ENCODE results near the gene DCTD. TPM values are rescaled to one million over a fixed set of nuclear protein-coding genes. Genes with fewer than 3 reads are reported as not detected.

DCTD gene
- total and polyA plus RNA-seq, 7 donors = 30.5 to 63.4 (median 47.3) TPM

DNA sequence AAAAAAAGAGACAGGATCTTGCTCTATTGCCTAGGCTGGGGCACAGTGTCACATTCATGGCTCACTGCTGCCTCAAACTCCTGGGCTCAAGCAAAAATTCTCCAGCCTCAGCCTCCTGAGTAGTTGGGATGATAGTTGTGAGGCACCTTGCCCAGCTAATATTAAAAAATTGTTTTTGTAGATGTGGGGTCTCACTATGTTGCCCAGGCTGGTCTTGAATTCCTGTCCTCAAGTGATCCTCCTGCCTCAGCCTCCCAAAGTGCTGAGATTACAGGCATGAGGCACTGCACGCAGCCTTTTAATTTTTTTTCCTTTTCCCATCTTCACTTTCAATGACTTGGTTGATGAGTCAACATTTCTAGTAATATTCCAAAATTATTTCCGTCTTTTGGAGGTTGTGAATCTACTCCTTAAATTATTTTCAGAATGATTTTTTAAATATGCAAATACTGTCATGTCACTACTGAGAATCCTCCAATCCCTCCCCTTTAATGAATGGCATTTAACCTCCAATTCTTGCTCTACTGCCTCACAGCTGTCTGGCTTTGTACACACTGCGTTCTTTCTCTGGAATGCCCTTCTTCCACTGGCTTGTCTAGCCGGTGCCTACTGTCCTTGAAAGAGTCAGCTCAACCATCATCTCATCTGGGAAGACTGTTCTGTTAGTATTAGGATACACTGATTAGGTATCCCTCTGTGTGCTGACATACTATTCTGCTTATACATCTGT is 27.5 kb upstream of the DCTD start:
- Histone ChIP-seq H3K4me3 (no peak overlapping the region), H3K4me1 (no peaks in the 10 kb centered on the region), H3K27ac (no peak overlapping the region), H3K9me3 (no peaks in the 10 kb centered on the region), H3K27me3 (ENCODE audit: insufficient read depth in 3 of 3, low read length in 2 of 3) (peaks cover 0 to 8% (median 0%) of the 10 kb centered on the region in 3 donors), H3K36me3 (ENCODE audit: insufficient read depth in 1 of 2, low read depth in 1 of 2) (no peaks in the 10 kb centered on the region)
- ATAC-seq (no peak), DNase-seq (no peak)
- TF ChIP-seq, protein P1, sequence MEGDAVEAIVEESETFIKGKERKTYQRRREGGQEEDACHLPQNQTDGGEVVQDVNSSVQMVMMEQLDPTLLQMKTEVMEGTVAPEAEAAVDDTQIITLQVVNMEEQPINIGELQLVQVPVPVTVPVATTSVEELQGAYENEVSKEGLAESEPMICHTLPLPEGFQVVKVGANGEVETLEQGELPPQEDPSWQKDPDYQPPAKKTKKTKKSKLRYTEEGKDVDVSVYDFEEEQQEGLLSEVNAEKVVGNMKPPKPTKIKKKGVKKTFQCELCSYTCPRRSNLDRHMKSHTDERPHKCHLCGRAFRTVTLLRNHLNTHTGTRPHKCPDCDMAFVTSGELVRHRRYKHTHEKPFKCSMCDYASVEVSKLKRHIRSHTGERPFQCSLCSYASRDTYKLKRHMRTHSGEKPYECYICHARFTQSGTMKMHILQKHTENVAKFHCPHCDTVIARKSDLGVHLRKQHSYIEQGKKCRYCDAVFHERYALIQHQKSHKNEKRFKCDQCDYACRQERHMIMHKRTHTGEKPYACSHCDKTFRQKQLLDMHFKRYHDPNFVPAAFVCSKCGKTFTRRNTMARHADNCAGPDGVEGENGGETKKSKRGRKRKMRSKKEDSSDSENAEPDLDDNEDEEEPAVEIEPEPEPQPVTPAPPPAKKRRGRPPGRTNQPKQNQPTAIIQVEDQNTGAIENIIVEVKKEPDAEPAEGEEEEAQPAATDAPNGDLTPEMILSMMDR (IDR thresholded peaks at IDR 0.05) = no peak
- WGBS, 3 donors = 57 to 60% (median 58%) methylated on average over 4 of the region's 4 CpGs
- intact Hi-C loops (cut with DNase I) = no loop called here

DNA sequence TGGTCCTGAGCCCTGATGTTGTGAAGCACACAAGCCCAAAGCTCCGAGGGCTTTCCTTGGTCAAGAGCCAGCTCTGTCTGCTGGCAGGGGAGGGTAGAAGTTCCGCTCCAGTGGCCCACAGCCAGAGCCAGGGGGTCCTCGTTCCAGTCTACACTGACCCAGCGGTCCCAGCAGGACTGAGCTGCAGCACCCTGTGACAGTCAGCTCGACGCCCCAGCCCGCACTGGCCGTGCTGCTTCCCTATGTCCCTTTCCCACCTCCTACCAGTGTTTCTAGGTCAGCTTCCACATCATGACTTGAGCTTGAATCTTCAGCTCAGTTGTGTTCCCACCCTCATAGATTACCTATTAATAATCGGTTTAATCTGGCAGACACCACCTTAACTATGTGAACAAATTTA is 22.5 kb upstream of the DCTD start:
- Histone ChIP-seq H3K9me3 (no peaks in the 10 kb centered on the region), H3K4me3 (no peak overlapping the region), H3K27ac (no peak overlapping the region), H3K36me3 (ENCODE audit: insufficient read depth in 1 of 2, low read depth in 1 of 2) (no peaks in the 10 kb centered on the region), H3K27me3 (ENCODE audit: insufficient read depth in 3 of 3, low read length in 2 of 3) (peaks cover 0 to 8% (median 0%) of the 10 kb centered on the region in 3 donors), H3K4me1 (no peaks in the 10 kb centered on the region)
- no peak for DNase-seq
- ATAC-seq = no peak
- intact Hi-C loops (cut with DNase I) = loop anchor here (5.0 to 10.0 kb wide), 3 partner anchors 133 to 323 kb away; no protein-coding TSS in a partner anchor
- WGBS, 3 donors = 80 to 82% (median 81%) methylated on average over 9 of the region's 9 CpGs
- TF ChIP-seq, protein P1 (IDR thresholded peaks at IDR 0.05) = no peak

DNA sequence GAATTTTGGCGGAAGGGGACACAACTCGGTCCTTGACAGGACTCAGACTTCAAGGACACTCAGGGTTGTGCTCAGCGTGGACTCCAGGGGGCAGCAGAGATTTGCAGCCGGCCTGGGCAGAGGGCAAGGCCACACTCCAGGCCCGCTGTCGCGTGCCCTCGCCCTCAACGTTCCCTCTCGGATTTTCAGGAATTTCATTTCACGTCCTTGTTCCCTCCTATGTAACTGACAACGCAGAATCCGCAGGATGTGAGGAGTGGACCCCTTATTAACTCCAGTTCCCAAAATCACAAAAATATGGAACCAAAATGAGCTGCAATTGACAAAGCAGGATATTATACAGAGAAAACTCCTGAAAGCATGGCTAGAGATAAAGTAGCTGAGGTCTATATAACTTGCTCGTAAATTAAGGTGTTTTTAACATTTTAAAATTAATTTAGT is 21.0 kb upstream of the DCTD start:
- H3K27ac ChIP-seq = no peak overlapping the region
- no peaks in the 10 kb centered on the region for H3K4me1 ChIP-seq
- TF ChIP-seq, protein P1 (IDR thresholded peaks at IDR 0.05) = peak; percentile 85
- WGBS, 3 donors = 16 to 23% (median 21%) methylated on average over 14 of the region's 14 CpGs
- peaks cover 0 to 7% (median 0%) of the 10 kb centered on the region in 3 donors for H3K27me3 ChIP-seq (ENCODE audit: insufficient read depth in 3 of 3, low read length in 2 of 3)
- H3K4me3 ChIP-seq = no peak overlapping the region
- no peaks in the 10 kb centered on the region for H3K36me3 ChIP-seq (ENCODE audit: insufficient read depth in 1 of 2, low read depth in 1 of 2)
- intact Hi-C loops (cut with DNase I) = loop anchor here (5.0 to 10.0 kb wide), 3 partner anchors 134 to 324 kb away; no protein-coding TSS in a partner anchor
- H3K9me3 ChIP-seq = no peaks in the 10 kb centered on the region
- DNase-seq = peak; percentile 66 to 78
- peak; percentile 80 to 95 (median 85) for ATAC-seq

DNA sequence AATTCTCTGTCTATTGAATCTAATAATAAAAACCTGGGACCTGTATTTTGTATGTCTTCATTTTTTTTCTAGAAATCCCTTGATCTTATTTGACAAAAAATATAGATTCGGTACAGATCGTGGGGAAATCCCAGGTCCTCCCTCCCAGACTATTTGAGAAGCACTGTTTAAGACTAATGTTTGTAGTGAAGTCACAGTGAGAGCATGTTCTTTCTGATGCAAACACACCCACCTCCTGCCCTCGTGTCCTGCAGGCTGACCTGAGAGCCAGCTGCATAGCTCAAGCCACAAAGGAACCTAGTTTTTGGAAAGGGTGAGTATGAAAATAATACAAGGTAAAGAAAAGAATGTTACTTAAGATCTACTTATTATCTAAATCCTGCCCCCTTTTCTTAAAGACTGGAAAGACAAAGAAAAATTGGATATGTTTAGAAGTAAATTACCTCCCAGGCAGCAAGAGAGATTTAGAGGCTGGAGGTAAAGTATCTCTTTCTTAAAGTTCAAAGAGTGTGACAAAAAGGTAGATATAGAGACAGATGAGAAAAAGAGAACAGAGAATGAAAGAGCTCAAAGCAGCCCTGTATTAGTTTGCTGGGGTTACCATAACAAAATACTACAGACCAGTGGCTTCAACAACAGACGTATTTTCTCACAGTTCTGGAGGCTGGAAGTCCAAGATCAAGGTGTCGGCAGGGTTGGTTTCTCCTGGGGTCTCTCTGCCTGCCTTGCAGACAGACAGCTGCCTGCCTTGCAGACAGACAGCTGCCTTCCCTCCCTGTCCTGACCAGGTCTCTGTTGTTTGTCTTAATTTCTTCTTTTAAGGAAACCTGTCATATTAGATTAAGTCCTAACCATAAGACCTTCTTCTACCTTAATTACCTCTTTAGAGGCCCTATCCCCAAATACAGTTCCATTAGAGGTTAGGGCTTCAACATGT is 20.4 kb upstream of the DCTD start:
- 69 to 76% (median 74%) methylated on average over 5 of the region's 5 CpGs for WGBS, 3 donors
- TF ChIP-seq, protein P1 (IDR thresholded peaks at IDR 0.05) = no peak
- H3K27ac ChIP-seq = no peak overlapping the region
- ATAC-seq (no peak), DNase-seq (no peak)
- intact Hi-C loops (cut with DNase I) = loop anchor here (5.0 to 10.0 kb wide), 3 partner anchors 135 to 325 kb away; no protein-coding TSS in a partner anchor
- no peaks in the 10 kb centered on the region for H3K36me3 ChIP-seq (ENCODE audit: insufficient read depth in 1 of 2, low read depth in 1 of 2)
- no peak overlapping the region for H3K4me3 ChIP-seq
- H3K27me3 ChIP-seq (ENCODE audit: insufficient read depth in 3 of 3, low read length in 2 of 3) = peaks cover 0 to 4% (median 0%) of the 10 kb centered on the region in 3 donors
- H3K9me3 ChIP-seq = no peaks in the 10 kb centered on the region
- H3K4me1 ChIP-seq = no peaks in the 10 kb centered on the region

Measured in psoas muscle (tissue), 8 donors.